ENCODE data around the gene ZNF407.

ZNF407 gene

GRCh38 chr18:75053028-75053629, 455.5 kb downstream of the ZNF407 start:
- no peak for DNase-seq (ENCODE audit: low read depth)

GRCh38 chr18:75054046-75054445, 456.4 kb downstream of the ZNF407 start:
- DNase-seq (ENCODE audit: low read depth): no peak

GRCh38 chr18:75054611-75055010, 456.9 kb downstream of the ZNF407 start:
- no peak for DNase-seq (ENCODE audit: low read depth)

- no peak for DNase-seq (ENCODE audit: low read depth)
These were observed 459.7 kb downstream of the ZNF407 start for GRCh38 chr18:75057169-75057960.

- DNase-seq (ENCODE audit: low read depth): no peak
These were observed 462.5 kb downstream of the ZNF407 start for GRCh38 chr18:75060185-75060584.

- DNase-seq (ENCODE audit: low read depth): no peak
These were observed 464.7 kb downstream of the ZNF407 start for GRCh38 chr18:75062297-75062886.

- DNase-seq (ENCODE audit: low read depth): no peak
These were observed 465.5 kb downstream of the ZNF407 start for GRCh38 chr18:75063196-75063595.

- no peak for DNase-seq (ENCODE audit: low read depth)
These were observed 466.2 kb downstream of the ZNF407 start for GRCh38 chr18:75063615-75064512.

GRCh38 chr18:75064513-75064905, 466.8 kb downstream of the ZNF407 start:
- DNase-seq (ENCODE audit: low read depth): no peak

GRCh38 chr18:75065251-75066000, 467.8 kb downstream of the ZNF407 start:
- DNase-seq (ENCODE audit: low read depth): no peak

- no peak for DNase-seq (ENCODE audit: low read depth)
These were observed 468.6 kb downstream of the ZNF407 start for GRCh38 chr18:75066021-75066880.

GRCh38 chr18:75066936-75067335, 469.3 kb downstream of the ZNF407 start:
- no peak for DNase-seq (ENCODE audit: low read depth)

- no peak for DNase-seq (ENCODE audit: low read depth)
These were observed 470.5 kb downstream of the ZNF407 start for GRCh38 chr18:75067996-75068645.

GRCh38 chr18:75068682-75069435, 471.2 kb downstream of the ZNF407 start:
- DNase-seq (ENCODE audit: low read depth): no peak

GRCh38 chr18:75070235-75070624, 472.6 kb downstream of the ZNF407 start:
- DNase-seq (ENCODE audit: low read depth): no peak

- DNase-seq (ENCODE audit: low read depth): peak; percentile 43
These were observed 473.2 kb downstream of the ZNF407 start for GRCh38 chr18:75070625-75071483.

GRCh38 chr18:75071484-75071785, 473.8 kb downstream of the ZNF407 start:
- DNase-seq (ENCODE audit: low read depth): no peak

- no peak for DNase-seq (ENCODE audit: low read depth)
These were observed 474.4 kb downstream of the ZNF407 start for GRCh38 chr18:75071866-75072671.

Measured in fibroblast of gingiva (primary cell).